GM12874 (cell line): ENCODE results near the gene GNB1.

ENCODE experiments used
- TF ChIP-seq, protein P1 (sequence below): IDR thresholded peaks from 2 replicates; pipeline ENCODE4 v1.5.1; 2011; ENCODE audit warnings: low read depth, mild to moderate bottlenecking, control low read depth, low read length, moderate library complexity; ENCODE audit not compliant: insufficient read depth

Gene GNB1

DNA sequence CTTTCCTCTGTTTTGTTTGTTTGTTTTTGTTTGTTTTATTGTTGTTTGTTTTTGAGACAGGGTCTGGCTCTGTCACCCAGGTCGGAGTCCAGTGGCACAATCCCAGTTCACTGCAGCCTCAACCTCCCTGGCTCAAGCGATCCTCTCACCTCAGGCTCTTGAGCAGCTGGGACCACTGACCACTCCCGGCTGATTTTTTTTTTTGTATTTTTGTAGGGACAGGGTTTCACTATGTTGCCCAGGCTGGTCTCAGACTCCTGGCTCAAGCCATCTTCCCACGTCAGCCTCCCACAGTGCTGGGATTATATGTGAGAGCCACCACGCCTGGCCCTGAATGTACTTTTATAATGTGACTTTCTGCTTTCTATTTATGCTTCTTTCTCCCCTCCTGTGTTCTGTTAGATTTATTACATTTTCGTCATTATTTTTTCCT lies 19.2 kb upstream of the GNB1 start:
- TF ChIP-seq, protein P1, sequence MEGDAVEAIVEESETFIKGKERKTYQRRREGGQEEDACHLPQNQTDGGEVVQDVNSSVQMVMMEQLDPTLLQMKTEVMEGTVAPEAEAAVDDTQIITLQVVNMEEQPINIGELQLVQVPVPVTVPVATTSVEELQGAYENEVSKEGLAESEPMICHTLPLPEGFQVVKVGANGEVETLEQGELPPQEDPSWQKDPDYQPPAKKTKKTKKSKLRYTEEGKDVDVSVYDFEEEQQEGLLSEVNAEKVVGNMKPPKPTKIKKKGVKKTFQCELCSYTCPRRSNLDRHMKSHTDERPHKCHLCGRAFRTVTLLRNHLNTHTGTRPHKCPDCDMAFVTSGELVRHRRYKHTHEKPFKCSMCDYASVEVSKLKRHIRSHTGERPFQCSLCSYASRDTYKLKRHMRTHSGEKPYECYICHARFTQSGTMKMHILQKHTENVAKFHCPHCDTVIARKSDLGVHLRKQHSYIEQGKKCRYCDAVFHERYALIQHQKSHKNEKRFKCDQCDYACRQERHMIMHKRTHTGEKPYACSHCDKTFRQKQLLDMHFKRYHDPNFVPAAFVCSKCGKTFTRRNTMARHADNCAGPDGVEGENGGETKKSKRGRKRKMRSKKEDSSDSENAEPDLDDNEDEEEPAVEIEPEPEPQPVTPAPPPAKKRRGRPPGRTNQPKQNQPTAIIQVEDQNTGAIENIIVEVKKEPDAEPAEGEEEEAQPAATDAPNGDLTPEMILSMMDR, result no peak

DNA sequence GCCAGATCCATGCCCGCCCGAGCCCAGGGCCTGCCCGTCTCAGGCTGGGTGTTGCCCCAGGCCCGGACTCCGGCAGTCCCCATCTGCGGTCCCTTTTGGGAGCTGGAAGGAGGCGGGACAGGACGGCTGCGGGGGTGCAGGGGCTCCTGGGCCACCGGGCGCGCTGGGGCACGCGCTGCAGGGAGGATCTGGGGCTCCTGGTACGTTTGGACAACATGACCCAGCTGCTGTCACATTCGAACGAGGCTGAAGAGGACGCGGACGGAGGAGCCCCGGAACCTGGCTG lies 17.6 kb upstream of the GNB1 start:
- TF ChIP-seq, protein P1, result no peak

DNA sequence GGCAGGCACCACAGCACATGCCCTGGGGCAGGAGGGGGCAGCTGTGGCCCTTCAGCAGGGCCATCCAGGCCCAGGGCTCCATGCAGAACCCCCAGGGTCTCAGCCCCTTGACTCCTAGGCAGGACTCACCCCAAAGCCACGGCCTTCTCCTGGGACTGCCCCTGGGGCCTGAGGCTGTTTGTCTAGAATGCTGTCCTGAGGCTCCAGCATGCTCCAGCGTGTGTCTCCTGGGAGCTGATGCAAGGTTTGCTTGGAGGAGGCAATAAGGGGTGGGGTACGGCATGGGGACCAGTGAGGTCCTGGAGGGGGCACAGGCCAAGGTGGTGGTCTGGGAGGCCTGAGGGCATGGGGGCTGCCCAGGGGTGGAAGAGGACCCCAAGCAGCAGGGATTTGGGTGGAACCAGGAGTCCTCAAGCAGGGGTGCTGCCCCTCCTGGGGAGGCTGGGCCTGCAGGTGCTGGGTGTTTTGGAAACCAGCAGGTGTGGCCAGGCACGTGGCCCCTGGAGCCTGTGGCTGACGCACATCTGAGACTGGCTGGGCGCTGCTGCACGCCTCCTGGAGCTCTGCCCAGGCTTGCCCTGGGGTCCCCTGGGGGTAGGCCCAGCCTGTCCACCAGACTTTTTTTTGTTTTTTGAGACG lies 16.3 kb upstream of the GNB1 start:
- TF ChIP-seq, protein P1, result 0 out of 2 replicates have a peak, but pooled peaks have one; percentile 1

DNA sequence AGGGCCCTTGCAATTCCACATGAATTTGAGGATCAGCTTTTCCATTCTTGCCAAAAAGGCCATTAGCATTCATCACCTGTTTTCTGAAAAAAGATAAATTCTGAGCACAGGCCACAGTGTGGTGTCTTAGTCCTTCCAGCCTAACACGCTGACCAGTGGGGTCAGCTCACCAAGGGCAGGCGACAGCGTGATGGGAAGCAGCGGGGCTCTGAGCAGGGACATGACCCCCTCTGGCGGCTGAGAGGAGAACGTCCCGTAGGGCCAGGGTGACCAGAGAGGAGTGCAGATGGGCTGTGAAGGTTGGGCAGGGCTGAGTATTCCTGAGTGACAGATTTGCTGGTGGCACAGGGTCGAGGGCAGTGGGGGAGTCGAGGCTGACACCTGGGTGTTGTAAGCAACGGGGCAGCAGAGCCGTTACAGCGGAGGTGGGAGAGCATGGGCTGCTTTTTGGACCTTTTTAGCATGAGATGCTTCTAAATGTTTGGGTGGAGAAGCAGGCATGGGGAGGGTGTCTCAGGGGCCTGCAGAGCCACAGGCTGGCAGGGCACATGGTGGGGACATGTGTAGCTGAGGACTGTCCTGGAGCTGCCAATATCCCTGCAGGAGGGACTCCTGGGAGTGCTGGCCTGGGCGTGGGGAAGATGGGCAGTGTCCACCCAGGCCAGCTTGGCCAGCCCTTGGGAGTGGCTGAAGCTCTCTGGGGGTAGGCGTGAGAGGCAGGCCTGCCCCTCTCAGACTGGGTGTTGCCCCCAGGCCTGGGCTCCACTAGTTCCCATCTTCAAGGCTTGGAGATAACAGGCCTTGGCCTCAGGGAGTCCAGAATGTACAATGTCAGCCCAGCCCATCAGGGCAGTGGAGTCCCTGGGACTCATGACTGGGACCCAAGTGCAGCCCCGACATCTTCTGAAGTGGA lies 15.6 kb upstream of the GNB1 start:
- TF ChIP-seq, protein P1, result peak; percentile 96

DNA sequence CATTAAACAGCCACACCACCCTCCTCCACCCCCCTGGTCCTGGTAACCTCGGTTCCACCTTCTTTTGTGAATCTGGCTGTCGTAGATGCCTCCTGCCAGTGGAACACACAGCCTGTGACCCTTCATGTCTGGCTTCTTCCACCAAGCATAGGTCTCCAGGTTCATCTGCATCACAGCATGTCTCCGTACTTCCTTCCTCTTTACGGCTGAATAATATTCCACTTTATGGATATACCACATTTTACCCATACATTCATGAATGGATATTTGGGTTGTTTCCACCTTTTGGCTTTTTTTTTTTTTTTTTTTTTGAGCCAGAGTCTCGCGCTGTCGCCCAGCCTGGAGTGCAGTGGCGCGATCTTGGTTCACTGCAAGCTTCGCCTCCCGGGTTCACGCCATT lies 12.3 kb upstream of the GNB1 start:
- TF ChIP-seq, protein P1, result no peak

DNA sequence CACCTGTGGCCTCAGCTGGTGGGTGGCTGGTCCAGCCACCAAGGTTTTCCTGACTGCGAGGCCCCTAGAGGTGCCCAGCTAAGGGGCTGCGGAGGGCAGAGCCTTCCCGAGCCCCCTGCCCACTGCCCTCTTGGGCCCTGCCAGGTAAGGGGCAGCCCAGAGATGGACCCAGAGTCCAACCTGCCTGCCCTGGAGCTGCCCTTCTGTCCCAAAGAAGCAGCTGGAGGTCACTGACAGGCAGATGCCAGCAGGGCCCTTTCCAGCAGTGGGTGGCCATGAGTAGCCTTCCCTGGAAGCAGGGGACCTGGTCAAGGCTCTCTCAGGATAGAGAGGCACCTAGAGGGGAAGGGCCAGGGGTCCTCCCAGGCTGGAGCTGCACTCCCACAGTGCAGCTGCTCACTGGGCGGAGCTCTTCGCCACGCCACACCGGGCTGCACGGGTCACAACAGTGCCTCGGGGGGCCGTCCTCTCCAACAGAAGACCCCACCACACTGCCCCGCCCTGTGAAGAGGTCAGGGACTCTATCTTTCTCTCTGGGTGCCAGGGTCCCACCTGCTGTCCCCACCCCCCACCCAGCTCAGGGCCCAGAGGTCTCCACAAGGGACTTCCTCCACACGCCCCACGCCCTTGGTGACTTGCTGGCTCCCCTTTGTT lies 10.9 kb upstream of the GNB1 start:
- TF ChIP-seq, protein P1, result no peak
